ENCODE data around the gene FBXO15.

- TF ChIP-seq CTCF (IDR thresholded peaks at IDR 0.05; ENCODE audit: control extremely low read depth in 1 of 3, insufficient read depth in 1 of 3, low read depth in 1 of 3, low read length in 3 of 3) (no peak), SP1 (IDR thresholded peaks at IDR 0.05; ENCODE audit: low read depth, low read length) (no peak), EP300 (IDR thresholded peaks at IDR 0.05; ENCODE audit: borderline replicate concordance in 1 of 2, low read depth in 2 of 2, low read length in 2 of 2) (no peak), POLR2AphosphoS5 (IDR thresholded peaks at IDR 0.05; ENCODE audit: low read depth, low read length) (no peak), EZH2 (IDR thresholded peaks at IDR 0.05; ENCODE audit: low read depth, low read length, severe bottlenecking) (no peak), ZNF274 (IDR thresholded peaks at IDR 0.05; ENCODE audit: borderline replicate concordance, extremely low read depth, low read length) (no peak)
Measured at GRCh38 chr18:74064510-74064909, 83.1 kb downstream of the FBXO15 start.
